GM23338 (cell line): ENCODE data around the gene SEC24C. TPM values are rescaled to one million over a fixed set of nuclear protein-coding genes. Genes with fewer than 3 reads are reported as not detected.

Experiments
- ATAC-seq: fragments of 200-7000 bp; cut with Tn5 transposase; 3 replicates; pipeline ENCODE4 v1.9.1; 2020
- DNase-seq: peaks from one replicate; pipeline ENCODE4 v3.0.0-alpha.2; 2015; ENCODE audit warnings: low spot score
- H2AFZ ChIP-seq: fragments of 200-600 bp; sonication (generic); 2 replicates; pipeline ENCODE4 v1.8.0; 2016; ENCODE audit warnings: antibody characterized with exemption, mild to moderate bottlenecking, moderate library complexity
- H3F3A ChIP-seq: fragments of 200-600 bp; sonication (generic); replicated peaks from 2 replicates; pipeline ENCODE4 v1.8.0; 2017; ENCODE audit warnings: antibody characterized with exemption, mixed run types, low read depth
- H3K27ac ChIP-seq: fragments of 200-600 bp; sonication (generic); 2 replicates; pipeline ENCODE4 v1.6.1; 2016; ENCODE audit warnings: low read depth
- H3K27me3 ChIP-seq: fragments of 200-600 bp; sonication (generic); 2 replicates; pipeline ENCODE4 v1.8.0; 2016; ENCODE audit warnings: mild to moderate bottlenecking, mixed run types, moderate library complexity; ENCODE audit not compliant: insufficient read depth
- H3K36me3 ChIP-seq: fragments of 200-600 bp; sonication (generic); 2 replicates; pipeline ENCODE4 v1.8.0; 2016; ENCODE audit warnings: mild to moderate bottlenecking; ENCODE audit not compliant: insufficient read depth
- H3K4me1 ChIP-seq: fragments of 200-600 bp; sonication (generic); 2 replicates; pipeline ENCODE4 v1.8.0; 2016; ENCODE audit warnings: mild to moderate bottlenecking, moderate library complexity; ENCODE audit not compliant: insufficient read depth
- H3K4me2 ChIP-seq: fragments of 200-600 bp; sonication (generic); 2 replicates; pipeline ENCODE4 v1.7.1; 2017; ENCODE audit warnings: mixed run types
- H3K4me3 ChIP-seq: fragments of 200-600 bp; sonication (generic); 2 replicates; pipeline ENCODE4 v1.6.1; 2016; ENCODE audit warnings: mixed run types
- H3K79me2 ChIP-seq: fragments of 200-600 bp; sonication (generic); replicated peaks from 2 replicates; pipeline ENCODE4 v1.8.0; 2017; ENCODE audit warnings: mild to moderate bottlenecking; ENCODE audit not compliant: insufficient read depth
- H3K9me2 ChIP-seq: fragments of 200-600 bp; sonication (generic); 2 replicates; pipeline ENCODE4 v1.8.0; 2017; ENCODE audit not compliant: insufficient read depth
- H4K20me1 ChIP-seq: fragments of 200-600 bp; sonication (generic); replicated peaks from 2 replicates; pipeline ENCODE4 v1.8.0; 2017; ENCODE audit warnings: mild to moderate bottlenecking; ENCODE audit not compliant: insufficient read depth
- H3K27ac Mint-ChIP-seq: 2 replicates; pipeline ENCODE4 v1.8.0; 2020; ENCODE audit warnings: inconsistent platforms, mild to moderate bottlenecking, moderate library complexity, mixed read lengths
- H3K27me3 Mint-ChIP-seq: 3 replicates; pipeline ENCODE4 v1.8.0; 2022; ENCODE audit warnings: low read depth, mild to moderate bottlenecking, moderate library complexity, mixed read lengths, inconsistent platforms; ENCODE audit not compliant: insufficient read depth, poor library complexity
- H3K36me3 Mint-ChIP-seq: 3 replicates; pipeline ENCODE4 v1.8.0; 2021; ENCODE audit warnings: low read depth, mild to moderate bottlenecking, inconsistent platforms, moderate library complexity, mixed read lengths
- H3K4me1 Mint-ChIP-seq: 3 replicates; pipeline ENCODE4 v1.8.0; 2020; ENCODE audit warnings: mild to moderate bottlenecking, inconsistent platforms, mixed read lengths
- H3K4me3 Mint-ChIP-seq: 3 replicates; pipeline ENCODE4 v1.8.0; 2021; ENCODE audit warnings: moderate library complexity, mild to moderate bottlenecking, inconsistent platforms, mixed read lengths
- H3K9me3 Mint-ChIP-seq: 3 replicates; pipeline ENCODE4 v1.8.0; 2020; ENCODE audit warnings: moderate library complexity, mild to moderate bottlenecking, inconsistent platforms, mixed read lengths
- CREB1 ChIP-seq: fragments of 250-450 bp; sonication (Bioruptor Pico); IDR thresholded peaks from 2 replicates; pipeline ENCODE4 v1.5.0; 2020; ENCODE audit warnings: low read depth, mild to moderate bottlenecking, moderate library complexity
- CTCF ChIP-seq, 2 experiments: fragments of 200-600 bp in 1 of 2; sonication (generic) in 1 of 2; conservative IDR thresholded peaks; 2 replicates each; pipeline versions ENCODE4 v1.5.1 to v1.6.1; 2016 to 2017; ENCODE audit warnings: antibody characterized with exemption in 2 of 2, low read depth in 2 of 2, mild to moderate bottlenecking in 2 of 2, moderate library complexity in 1 of 2
- ETS1 ChIP-seq: IDR thresholded peaks from 2 replicates; pipeline ENCODE4 v1.6.1; 2016; ENCODE audit warnings: antibody characterized with exemption
- EZH2 ChIP-seq: fragments of 200-600 bp; sonication (generic); IDR thresholded peaks from one replicate; pipeline ENCODE4 v1.8.0; 2017; ENCODE audit warnings: antibody characterized with exemption, mild to moderate bottlenecking, low read depth; ENCODE audit not compliant: unreplicated experiment
- EZH2phosphoT487 ChIP-seq: fragments of 200-600 bp; sonication (generic); IDR thresholded peaks from one replicate; pipeline ENCODE4 v1.8.1; 2018; ENCODE audit warnings: antibody characterized with exemption; ENCODE audit not compliant: unreplicated experiment
- NANOG ChIP-seq: IDR thresholded peaks from 2 replicates; pipeline ENCODE4 v1.6.1; 2016; ENCODE audit warnings: antibody characterized with exemption, borderline replicate concordance
- POLR2AphosphoS5 ChIP-seq: IDR thresholded peaks from 2 replicates; pipeline ENCODE4 v1.6.1; 2016; ENCODE audit warnings: antibody characterized with exemption, low read depth
- STAT1 ChIP-seq: IDR thresholded peaks from one replicate; pipeline ENCODE4 v1.6.1; 2016; ENCODE audit warnings: antibody characterized with exemption; ENCODE audit not compliant: unreplicated experiment
- ZNF114 ChIP-seq: fragments of 250-450 bp; sonication (Bioruptor Pico); IDR thresholded peaks from 2 replicates; pipeline ENCODE4 v1.5.0; 2020; ENCODE audit warnings: mild to moderate bottlenecking, moderate library complexity
- ZNF331 ChIP-seq: fragments of 250-450 bp; sonication (Bioruptor Pico); IDR thresholded peaks from 2 replicates; pipeline ENCODE4 v1.5.0; 2020; ENCODE audit warnings: low read depth, mild to moderate bottlenecking, moderate library complexity
- ZNF462 ChIP-seq: fragments of 250-450 bp; sonication (Bioruptor Pico); IDR thresholded peaks from 2 replicates; pipeline ENCODE4 v1.5.0; 2020; ENCODE audit warnings: mild to moderate bottlenecking, moderate library complexity
- polyA plus RNA-seq: library from polyadenylated mRNA; unstranded; fragments of >200 nt; fragmentation: Nextera tagmentation; extraction: Ambion mirVana; gene quantifications from 2 replicates; pipeline ENCODE4 v1.2.1, GENCODE V29; 2016
- total RNA-seq: library from RNA; depleted of rRNA; stranded (reverse); fragments of >200 nt; shearing (Covaris generic); gene quantifications from 2 replicates; pipeline ENCODE4 v1.2.3, GENCODE V29; 2014

SEC24C gene
- total and polyA plus RNA-seq, 2 experiments from 2014 or later, result 16.9 to 64.2 TPM

- peaks cover 4% of the 10 kb centered on the region for H3K27me3 Mint-ChIP-seq
- H3F3A ChIP-seq, result peaks cover 9% of the 10 kb centered on the region; the same call in 1 of the 2 replicates
- H3K9me2 ChIP-seq, result no peaks in the 10 kb centered on the region
- H3K36me3 Mint-ChIP-seq, result peaks cover 30% of the 10 kb centered on the region
- peak overlapping the region; percentile 94; the same call in 1 of the 2 replicates for H3K4me2 ChIP-seq
- peaks cover 11% of the 10 kb centered on the region for H3K4me1 ChIP-seq
- H3K4me1 Mint-ChIP-seq, result peaks cover 19% of the 10 kb centered on the region
- H3K9me3 Mint-ChIP-seq, result no peaks in the 10 kb centered on the region
- no peak overlapping the region for H2AFZ ChIP-seq
- H4K20me1 ChIP-seq, result peaks cover 12% of the 10 kb centered on the region; the same call in 1 of the 2 replicates
- no peaks in the 10 kb centered on the region for H3K27me3 ChIP-seq
- peaks cover 47% of the 10 kb centered on the region for H3K79me2 ChIP-seq
- no peak for DNase-seq
- peak overlapping the region; percentile 57; the same call in 1 of the 2 replicates for H3K27ac Mint-ChIP-seq
- H3K4me3 ChIP-seq, result peak overlapping the region; percentile 98
- peak overlapping the region; percentile 95 for H3K4me3 Mint-ChIP-seq
- 0 out of 2 replicates have a peak overlapping the region, but pooled peaks have one; percentile 35 for H3K27ac ChIP-seq
- ATAC-seq, result no peak
- peaks cover 10% of the 10 kb centered on the region; the same call in 1 of the 2 replicates for H3K36me3 ChIP-seq
- no peak for TF ChIP-seq STAT1
- TF ChIP-seq EZH2, result no peak
- no peak for TF ChIP-seq ETS1
- no peak for TF ChIP-seq POLR2AphosphoS5
- TF ChIP-seq ZNF331 (CRISPR knock-in tag), result no peak
- no peak for TF ChIP-seq ZNF114 (CRISPR knock-in tag)
- no peak for TF ChIP-seq CREB1 (CRISPR knock-in tag)
- no peak for TF ChIP-seq NANOG
- TF ChIP-seq EZH2phosphoT487, result no peak
- TF ChIP-seq ZNF462 (CRISPR knock-in tag), result no peak
- TF ChIP-seq CTCF (conservative IDR thresholded peaks at IDR 0.05; ENCODE audit: low read depth in 2 of 2), result no peak
Observed at GRCh38 chr10:73780301-73780700, 36.1 kb downstream of the SEC24C start.
